Measurements from ENCODE around the gene ERG28.

Gene ERG28

GRCh38 chr14:75657331-75657730, 3.3 kb downstream of the ERG28 start:
- no peak for DNase-seq

GRCh38 chr14:75655235-75655634, 5.4 kb downstream of the ERG28 start:
- no peak for DNase-seq

DNA sequence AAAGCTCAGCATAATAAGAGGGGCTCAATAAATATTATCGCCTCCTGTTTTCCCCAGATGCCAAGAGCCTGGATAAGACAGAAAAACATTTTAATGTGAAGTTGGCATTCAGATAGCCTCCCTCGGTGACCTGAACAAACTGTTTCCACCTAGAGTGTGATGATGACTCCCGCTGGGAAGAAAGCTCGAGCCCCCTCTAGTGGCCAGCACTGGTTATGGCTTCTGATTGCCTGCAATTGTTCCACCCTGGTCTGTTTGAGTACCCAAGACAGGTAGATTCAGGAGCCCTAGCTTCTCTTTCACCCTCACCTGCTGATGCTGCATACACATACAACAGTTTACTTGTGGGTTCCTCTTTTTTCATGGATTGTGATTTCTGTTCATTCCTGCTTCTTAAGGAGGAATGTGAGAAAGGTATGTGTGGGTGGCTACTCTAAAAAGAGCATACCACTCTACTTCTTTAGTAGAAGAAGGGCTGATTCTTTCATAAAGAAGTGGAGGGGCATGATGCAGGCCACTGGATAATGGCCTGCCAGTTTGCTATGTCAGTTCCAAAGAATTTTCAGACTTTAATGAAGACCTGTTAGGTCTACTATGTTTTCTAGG, 6.4 kb downstream of the ERG28 start:
- DNase-seq, result peak; percentile 89

DNA sequence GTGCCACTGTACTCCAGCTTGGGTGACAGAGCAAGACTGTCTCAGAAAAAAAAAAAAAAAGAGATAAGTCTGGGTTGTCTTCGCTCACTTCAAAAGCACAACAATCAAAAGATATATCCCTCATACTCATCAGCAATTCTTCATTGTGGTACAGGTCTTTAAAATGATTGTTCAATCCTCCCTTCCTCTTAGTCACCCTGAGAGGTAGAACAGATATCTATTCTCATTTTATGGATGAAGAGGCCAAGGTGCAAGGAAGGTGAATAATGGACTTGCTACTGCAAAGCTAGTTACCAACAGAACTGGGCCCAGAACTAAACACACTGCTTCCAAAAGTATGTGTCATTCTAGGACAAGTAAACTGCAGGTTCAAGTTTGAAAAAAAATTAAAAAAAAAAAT, 7.1 kb downstream of the ERG28 start:
- DNase-seq, result no peak

GRCh38 chr14:75650253-75651058, 10.2 kb downstream of the ERG28 start:
- DNase-seq, result no peak

GRCh38 chr14:75649773-75650172, 10.9 kb downstream of the ERG28 start:
- DNase-seq, result no peak

GRCh38 chr14:75649337-75649736, 11.3 kb downstream of the ERG28 start:
- no peak for DNase-seq

- DNase-seq, result peak; percentile 80
These were observed 12.4 kb downstream of the ERG28 start for GRCh38 chr14:75648066-75648838.

DNA sequence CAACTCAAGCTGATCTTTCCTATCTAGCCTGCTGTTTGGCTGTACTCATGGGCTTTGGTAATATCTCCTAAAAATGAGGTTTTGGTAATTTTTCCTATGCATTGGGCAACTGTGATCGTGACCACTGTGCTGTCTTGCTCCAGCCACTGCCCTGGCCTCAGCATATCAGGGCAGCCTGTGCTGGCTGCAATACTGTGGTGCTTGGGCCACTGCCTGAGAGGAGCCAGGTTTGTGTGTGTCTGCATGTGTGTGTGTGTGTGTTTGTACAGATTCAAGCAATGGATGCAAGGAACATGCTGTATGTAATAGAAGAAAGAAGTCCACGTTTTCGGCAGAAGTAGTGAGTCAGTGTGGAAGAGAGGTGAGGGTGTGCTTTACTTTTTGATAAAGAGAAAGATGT, 13.0 kb downstream of the ERG28 start:
- DNase-seq, result no peak

DNA sequence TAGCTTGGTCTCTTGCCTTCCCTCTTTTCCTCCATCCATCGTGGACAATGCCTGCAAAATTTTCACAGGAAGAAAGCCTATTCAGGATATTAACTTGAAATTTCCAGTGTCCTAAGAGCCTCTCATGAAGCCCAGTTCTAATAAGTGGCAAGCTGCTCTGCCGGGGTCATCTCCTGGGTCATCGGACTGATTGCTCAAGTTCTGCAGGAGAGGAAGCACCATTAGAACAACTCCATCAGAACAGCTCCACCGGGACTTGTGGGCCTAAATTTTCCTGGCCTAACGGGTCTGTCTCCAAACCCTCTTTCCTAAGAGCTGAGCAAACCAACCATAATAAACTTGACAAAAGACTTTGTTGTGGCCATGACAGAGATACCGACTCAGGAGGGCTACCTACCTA, 13.9 kb downstream of the ERG28 start:
- DNase-seq, result no peak

DNA sequence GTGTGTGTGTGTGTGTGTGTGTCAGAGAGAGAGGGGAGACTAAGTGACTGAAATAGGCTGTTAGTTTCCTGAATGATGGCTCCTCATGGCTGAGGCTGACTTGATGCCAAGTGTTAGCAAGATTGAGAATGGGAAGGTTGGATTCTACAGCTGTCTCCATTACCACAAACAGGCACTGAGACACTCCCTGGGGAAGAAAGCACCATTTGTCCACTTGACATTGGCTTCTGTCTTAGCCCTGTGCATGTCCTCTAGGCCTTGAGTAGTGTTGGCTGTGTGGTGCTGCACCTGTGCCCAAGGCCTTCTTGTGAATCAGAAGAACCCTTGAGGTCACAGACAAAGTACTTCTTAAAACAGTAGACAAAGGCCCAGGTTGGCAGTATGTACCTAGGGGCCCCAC, 15.6 kb downstream of the ERG28 start:
- DNase-seq, result no peak

GRCh38 chr14:75643985-75644384, 16.7 kb downstream of the ERG28 start:
- DNase-seq, result no peak

DNA sequence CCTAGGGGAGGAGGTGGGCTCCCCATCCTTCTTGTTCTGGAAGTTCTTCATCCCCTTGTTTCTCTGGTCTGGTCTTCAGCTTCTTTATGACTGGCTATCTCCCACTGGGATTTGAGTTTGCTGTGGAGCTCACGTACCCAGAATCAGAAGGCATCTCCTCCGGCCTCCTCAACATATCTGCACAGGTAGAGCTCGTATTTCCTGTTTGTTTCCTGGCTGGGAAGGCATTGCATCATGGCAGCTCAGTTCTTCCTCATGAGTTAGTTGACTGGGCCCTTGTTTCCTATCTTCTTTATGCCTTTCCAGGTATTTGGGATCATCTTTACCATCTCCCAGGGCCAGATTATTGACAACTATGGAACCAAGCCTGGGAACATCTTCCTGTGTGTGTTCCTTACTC, 19.8 kb downstream of the ERG28 start:
- no peak for DNase-seq

- peak; percentile 88 for DNase-seq
These were observed 24.5 kb downstream of the ERG28 start for GRCh38 chr14:75636100-75636692.

- peak; percentile 78 for DNase-seq
These were observed 25.8 kb downstream of the ERG28 start for GRCh38 chr14:75634848-75635247.

GRCh38 chr14:75631453-75631831, 29.2 kb downstream of the ERG28 start:
- DNase-seq, result peak; percentile 79

GRCh38 chr14:75630695-75631452, 29.8 kb downstream of the ERG28 start:
- DNase-seq, result peak; percentile 79

GRCh38 chr14:75628816-75629215, 31.9 kb downstream of the ERG28 start:
- DNase-seq, result no peak

DNA sequence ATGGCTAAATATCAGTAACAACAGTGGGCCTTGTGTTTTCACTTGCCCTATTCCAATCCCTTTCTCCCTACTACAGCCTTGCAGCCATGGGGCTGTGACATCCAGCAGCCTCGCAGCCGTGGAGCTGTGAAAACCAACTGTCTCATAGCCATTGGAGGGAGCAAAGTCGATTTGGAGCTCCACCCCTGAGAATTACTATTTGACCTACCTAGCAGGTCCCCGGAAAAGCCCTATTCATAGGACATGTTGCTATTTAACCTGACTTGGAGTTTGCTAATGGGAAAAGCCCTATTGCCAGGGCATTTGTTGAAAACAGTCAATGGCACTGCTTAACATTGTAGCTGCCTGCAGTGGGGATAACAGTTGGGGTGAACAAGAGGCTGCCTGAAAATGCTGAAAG, 33.3 kb downstream of the ERG28 start:
- no peak for DNase-seq

DNA sequence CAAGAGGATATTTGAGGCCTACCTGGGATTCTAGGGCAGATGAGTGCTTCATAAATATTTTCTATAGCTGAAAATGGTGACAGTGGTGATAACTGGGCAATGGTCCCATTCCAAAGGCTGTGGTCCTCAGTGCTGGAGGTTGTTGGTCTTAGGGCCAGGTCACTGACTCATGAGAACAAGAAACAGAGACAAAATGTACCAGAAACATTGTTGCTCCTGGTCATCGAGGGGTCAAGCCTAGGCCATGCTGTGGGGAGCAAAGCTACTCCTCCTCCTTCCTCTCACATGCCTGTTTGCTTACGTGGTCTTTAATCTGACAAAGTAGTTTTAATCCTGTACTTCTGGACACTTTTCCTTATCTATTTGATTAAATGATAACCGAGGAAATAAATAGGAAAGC, 33.8 kb downstream of the ERG28 start:
- DNase-seq, result no peak

GRCh38 chr14:75626396-75626795, 34.3 kb downstream of the ERG28 start:
- no peak for DNase-seq

DNA sequence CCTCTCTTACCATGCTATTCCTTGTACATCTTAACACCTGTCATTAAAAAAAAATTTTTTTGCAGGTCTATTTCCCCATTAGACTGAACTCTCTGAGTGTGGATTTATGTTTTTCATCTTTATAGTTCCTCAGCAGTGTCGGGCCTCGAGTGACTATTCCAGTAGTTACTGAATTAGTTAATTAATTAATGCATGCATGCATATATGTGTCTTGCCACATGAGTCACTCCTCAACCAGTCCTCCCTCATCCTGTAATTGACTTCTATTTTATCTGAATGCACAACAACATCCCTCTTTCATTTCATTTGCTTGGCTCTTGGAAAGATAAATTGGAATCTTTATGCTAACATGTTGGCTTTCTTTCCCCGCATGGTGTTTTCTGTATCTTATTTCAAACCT, 35.6 kb downstream of the ERG28 start:
- no peak for DNase-seq

- no peak for DNase-seq
These were observed 41.1 kb downstream of the ERG28 start for GRCh38 chr14:75619548-75619947.

Data from islet precursor cell (in vitro differentiated cells).